ENCODE results near the gene ANKS1B.

GRCh38 chr12:99099786-99100185 is 885.0 kb downstream of the ANKS1B start:
- TF ChIP-seq CTCF (IDR thresholded peaks at IDR 0.05) (no peak), EP300 (IDR thresholded peaks at IDR 0.05) (no peak), POLR2A (IDR thresholded peaks at IDR 0.05) (no peak), POLR2AphosphoS5 (IDR thresholded peaks at IDR 0.05) (no peak)

All from suprapubic skin (tissue), 4 donors.